ENCODE data around the gene FAR1.

GRCh38 chr11:13686776-13687175, 18.3 kb downstream of the FAR1 start:
- TF ChIP-seq, protein P1, sequence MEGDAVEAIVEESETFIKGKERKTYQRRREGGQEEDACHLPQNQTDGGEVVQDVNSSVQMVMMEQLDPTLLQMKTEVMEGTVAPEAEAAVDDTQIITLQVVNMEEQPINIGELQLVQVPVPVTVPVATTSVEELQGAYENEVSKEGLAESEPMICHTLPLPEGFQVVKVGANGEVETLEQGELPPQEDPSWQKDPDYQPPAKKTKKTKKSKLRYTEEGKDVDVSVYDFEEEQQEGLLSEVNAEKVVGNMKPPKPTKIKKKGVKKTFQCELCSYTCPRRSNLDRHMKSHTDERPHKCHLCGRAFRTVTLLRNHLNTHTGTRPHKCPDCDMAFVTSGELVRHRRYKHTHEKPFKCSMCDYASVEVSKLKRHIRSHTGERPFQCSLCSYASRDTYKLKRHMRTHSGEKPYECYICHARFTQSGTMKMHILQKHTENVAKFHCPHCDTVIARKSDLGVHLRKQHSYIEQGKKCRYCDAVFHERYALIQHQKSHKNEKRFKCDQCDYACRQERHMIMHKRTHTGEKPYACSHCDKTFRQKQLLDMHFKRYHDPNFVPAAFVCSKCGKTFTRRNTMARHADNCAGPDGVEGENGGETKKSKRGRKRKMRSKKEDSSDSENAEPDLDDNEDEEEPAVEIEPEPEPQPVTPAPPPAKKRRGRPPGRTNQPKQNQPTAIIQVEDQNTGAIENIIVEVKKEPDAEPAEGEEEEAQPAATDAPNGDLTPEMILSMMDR (IDR thresholded peaks at IDR 0.05; ENCODE audit: borderline replicate concordance, extremely low read depth, low read length, poor library complexity, severe bottlenecking) = no peak
- no peak for TF ChIP-seq EZH2 (IDR thresholded peaks at IDR 0.05; ENCODE audit: borderline replicate concordance, low read depth, low read length, severe bottlenecking)
